Tibial nerve (tissue), 3 donors: Measurements from ENCODE around the gene PPFIBP1.
"Not testable (repeated sequence)": the region's sequence is repeated elsewhere in the genome, so short reads cannot be mapped to it uniquely, and the experiment has no call there.

ENCODE experiments used
- POLR2A ChIP-seq, 2 donors: fragments of 450-650 bp; IDR thresholded peaks; one replicate each; pipeline ENCODE4 v1.6.1; 2017; ENCODE audit warnings: antibody characterized with exemption in 2 of 2, mild to moderate bottlenecking in 2 of 2, moderate library complexity in 2 of 2
- TF ChIP-seq, protein P1 (sequence below), 5 experiments: fragments of 200-600 bp in 3 of 5; fragments of 450-650 bp in 2 of 5; sonication (generic) in 3 of 5; IDR thresholded peaks; one replicate each; pipeline ENCODE4 v1.5.1; 2016 to 2019; ENCODE audit warnings: antibody characterized with exemption in 5 of 5, mild to moderate bottlenecking in 3 of 5, moderate library complexity in 2 of 5

DNA sequence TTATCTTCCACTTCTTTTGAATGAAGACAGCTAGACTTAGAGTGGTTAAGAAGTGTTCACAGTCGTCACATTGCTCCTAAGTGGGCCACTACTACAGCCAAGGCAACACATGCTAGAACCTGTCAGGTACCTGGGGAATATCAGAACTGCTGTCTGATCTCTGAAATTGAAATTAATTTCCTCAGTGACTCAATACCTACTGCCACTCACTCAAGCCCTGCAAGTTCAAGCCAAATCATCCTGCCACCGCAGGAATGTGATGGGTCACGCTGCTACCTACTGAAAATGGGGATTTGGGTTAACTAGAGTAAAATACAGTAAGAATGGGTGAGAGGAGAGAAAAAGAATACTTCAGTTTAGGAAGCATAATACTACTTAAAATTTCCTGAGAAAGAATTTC, 67.7 kb downstream of the PPFIBP1 start:
- TF ChIP-seq, protein P1, sequence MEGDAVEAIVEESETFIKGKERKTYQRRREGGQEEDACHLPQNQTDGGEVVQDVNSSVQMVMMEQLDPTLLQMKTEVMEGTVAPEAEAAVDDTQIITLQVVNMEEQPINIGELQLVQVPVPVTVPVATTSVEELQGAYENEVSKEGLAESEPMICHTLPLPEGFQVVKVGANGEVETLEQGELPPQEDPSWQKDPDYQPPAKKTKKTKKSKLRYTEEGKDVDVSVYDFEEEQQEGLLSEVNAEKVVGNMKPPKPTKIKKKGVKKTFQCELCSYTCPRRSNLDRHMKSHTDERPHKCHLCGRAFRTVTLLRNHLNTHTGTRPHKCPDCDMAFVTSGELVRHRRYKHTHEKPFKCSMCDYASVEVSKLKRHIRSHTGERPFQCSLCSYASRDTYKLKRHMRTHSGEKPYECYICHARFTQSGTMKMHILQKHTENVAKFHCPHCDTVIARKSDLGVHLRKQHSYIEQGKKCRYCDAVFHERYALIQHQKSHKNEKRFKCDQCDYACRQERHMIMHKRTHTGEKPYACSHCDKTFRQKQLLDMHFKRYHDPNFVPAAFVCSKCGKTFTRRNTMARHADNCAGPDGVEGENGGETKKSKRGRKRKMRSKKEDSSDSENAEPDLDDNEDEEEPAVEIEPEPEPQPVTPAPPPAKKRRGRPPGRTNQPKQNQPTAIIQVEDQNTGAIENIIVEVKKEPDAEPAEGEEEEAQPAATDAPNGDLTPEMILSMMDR (IDR thresholded peaks at IDR 0.05) = not testable (repeated sequence)
- TF ChIP-seq POLR2A (IDR thresholded peaks at IDR 0.05) = not testable (repeated sequence)
